NCI-H2227 treated with DMSO at 0.1 percent for 48 hours (cell line): ENCODE data around the gene AMN.
A peak's percentile ranks its signal among the peaks of the same experiment; 100 is the strongest.

Experiments used
- DNase-seq: peaks from one replicate; lab custom pipeline; 2025; lab: John Stamatoyannopoulos, UW

The AMN gene

DNA sequence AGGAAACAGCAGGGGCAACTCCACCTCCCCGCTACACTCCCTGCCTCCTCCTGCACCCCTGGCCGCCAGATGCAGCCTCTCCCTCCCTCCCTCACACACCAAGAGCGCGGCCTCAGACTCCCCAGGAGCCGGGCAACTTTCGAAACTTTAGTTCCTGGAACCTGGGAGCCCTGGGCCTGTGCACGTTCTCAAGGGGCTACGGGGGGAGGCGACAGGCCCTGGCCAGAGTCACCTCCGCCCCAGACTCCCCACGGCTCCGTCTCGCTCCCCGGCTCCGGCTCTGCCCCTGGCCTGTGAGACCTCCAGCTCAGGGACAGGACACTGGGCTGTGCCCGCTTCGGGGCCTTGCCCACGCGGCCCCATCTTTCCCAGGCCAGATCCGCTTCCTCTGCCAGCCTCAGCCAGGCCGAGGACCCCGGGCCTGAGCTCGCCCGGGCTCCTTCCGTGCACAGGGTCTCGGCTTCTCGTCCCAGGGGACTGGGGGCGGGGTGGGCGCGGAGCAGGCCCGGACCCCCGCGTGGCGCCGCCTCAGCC, 5.5 kb downstream of the AMN start:
- DNase-seq = no peak

DNA sequence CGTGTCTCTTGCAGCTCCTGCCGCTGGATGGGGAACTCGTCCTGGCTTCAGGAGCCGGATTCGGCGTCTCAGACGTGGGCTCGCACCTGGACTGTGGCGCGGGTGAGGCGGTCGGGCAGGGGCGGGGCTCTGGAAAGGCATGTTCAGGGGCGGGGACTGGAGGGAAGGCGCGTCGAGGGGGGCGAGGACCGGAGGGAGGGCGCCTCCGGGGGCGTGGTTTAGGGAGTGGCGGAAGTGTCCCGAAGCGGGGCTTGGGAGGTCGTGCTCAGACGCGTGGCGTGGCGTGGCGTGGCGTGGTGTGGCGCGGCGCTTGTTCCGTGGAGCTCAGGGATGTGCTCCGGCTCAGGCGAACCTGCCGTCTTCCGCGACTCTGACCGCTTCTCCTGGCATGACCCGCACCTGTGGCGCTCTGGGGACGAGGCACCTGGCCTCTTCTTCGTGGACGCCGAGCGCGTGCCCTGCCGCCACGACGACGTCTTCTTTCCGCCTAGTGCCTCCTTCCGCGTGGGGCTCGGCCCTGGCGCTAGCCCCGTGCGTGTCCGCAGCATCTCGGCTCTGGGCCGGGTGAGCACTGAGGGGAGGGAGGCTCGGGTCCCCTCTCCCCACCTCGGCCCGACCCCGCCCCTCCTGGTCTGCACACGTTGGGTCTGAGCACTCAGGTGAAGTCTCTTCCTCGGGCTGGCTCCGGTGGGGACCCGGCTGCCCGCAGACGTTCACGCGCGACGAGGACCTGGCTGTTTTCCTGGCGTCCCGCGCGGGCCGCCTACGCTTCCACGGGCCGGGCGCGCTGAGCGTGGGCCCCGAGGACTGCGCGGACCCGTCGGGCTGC, 6.2 kb downstream of the AMN start:
- peak; percentile 42 for DNase-seq

DNA sequence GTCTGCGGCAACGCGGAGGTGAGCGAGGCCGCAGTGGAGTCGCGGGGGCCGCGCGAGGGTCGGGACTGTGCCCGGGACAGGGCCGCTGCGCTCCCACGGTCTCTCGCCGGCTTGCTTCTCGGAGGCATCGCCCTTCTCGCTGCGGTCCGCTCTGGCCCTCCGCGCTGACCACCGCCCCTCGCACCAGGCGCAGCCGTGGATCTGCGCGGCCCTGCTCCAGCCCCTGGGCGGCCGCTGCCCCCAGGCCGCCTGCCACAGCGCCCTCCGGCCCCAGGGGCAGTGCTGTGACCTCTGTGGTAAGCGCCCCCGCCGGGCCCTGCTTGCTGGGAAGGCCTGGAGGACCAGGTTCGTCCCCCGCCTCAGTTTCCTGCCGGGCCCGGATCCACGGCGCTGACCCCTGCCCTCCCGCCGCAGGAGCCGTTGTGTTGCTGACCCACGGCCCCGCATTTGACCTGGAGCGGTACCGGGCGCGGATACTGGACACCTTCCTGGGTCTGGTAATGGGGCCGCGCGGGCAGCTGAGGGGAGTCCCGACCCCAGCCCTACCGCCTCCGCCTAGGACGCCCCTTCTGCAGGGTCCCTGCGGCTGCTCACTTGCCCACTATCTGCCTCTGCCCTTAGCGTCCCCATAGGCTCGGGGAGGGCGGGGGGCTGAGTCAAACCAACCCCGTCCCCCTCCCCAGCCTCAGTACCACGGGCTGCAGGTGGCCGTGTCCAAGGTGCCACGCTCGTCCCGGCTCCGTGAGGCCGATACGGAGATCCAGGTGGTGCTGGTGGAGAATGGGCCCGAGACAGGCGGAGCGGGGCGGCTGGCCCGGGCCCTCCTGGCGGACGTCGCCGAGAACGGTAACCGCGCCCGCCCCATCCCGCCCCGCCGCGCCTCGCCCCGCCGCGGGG, 7.0 kb downstream of the AMN start:
- DNase-seq = no peak

DNA sequence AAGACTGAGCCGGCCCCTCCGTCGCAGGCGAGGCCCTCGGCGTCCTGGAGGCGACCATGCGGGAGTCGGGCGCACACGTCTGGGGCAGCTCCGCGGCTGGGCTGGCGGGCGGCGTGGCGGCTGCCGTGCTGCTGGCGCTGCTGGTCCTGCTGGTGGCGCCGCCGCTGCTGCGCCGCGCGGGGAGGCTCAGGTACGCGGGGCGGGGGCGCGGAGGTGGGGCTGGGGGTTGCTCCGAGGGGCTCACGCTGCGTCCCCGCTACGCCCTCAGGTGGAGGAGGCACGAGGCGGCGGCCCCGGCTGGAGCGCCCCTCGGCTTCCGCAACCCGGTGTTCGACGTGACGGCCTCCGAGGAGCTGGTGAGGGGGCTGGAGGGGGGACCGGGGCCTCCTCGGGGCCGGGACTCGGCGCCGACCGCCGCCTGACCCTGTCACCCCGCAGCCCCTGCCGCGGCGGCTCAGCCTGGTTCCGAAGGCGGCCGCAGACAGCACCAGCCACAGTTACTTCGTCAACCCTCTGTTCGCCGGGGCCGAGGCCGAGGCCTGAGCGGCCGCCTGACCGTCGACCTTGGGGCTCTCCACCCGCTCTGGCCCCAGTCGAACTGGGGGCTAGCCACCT, 7.8 kb downstream of the AMN start:
- no peak for DNase-seq

DNA sequence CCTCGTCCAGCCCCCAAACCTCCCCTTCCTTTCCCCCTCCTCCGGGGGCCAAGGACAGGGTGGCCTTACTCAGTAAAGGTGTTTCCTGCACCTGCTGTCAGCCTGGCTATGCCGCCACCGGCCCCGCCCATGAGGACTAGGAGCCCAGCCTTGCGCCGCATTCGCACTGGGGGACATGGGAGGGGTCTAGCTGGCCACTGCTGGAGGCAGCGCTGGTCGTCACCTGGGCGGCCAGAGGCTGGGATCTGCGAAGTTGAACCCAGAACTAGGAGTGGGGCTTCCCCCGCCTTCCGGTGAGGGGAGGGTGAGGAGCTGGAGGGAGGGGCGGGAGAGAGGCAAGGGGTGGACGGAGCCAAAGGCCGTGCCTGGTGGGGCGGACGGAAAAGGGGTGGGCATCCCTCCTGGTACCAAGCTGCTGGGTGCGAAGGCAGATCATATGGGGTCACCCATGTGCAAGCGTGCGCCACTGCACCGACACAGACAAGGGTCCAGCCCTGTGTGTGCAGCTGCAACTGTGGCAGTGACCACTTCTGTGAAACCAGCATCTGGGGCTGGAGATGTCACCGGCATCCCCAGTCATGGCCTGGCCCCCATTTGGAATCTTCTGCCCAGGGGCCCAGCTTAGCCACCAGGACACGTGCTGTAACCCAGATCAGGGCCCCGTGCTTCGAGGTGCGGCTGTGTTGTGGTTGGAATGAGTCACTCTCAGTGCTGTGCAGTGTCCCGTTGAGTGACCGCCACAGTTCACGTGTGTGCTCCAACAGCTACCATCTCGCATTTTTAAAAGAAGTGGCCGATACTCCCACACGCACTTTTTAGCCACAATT, 8.5 kb downstream of the AMN start:
- no peak for DNase-seq

DNA sequence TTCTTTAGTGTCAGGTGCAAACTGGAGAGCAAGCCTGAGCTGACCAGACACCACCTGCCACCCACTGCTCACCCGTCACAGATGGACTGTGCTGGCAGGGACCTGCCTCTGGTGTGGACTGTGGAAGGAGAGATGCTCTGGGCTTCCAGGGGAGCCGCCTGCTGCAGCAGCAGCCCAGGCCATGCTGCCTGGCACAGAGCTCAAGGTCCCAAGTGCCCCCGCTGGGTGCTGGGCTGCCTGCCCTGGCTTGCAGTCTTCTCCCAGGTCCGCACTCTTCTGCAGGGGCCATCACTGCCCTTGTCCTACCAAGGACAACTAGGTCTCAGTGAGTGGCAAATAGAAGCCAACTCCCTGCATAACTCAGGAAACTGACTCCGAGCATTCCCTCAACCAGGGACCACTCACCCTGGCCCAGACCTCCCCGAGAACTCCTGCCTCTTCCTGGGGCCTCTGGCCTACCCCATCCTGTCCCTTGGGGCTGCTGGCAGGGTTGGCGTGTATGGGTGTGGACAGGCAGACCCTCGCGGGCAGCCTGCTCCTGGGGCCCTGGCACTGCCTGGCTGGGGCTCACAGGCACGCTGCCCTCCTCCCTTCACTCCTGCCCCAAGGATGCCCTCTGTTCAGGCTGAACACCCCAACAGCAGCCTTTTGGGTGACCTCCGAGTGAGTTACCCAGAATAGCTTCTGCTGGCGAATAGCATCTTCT, 9.3 kb downstream of the AMN start:
- no peak for DNase-seq

DNA sequence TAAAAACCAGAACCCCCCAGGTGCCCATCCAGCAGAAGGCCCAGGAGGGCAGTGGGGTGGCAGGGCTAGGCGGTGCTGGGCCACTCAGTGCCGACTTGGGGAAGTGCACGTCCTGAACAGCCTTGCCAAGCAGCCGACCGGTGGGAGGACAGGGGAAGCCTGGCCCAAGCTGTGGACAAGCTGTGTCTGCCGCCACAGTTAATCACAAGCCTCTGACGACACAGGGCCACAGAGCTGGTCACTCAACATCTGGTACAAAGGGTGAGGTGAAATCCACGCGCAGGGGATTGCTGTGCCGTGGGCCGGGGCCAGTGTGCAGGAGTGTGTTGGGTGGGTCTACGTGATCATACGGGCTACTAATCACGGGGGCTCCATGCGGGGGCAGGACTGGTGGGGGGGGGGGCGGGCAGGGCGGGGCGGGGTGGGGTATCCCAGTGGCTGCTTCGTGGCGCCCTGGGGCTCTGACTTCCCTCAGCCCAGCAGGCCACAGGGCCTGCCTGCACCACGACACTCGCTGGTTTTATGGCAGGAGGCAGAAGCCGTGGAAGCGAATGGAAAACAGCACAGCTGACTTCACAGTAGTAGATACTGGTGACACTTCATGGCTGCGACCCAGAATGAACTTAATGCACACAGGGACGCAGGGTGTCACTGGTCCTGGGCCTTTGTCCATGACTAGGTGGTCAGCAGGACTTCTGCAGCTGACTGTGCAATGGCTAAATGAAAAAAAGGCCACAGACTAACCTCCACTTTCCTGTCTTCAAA, 10.2 kb downstream of the AMN start:
- no peak for DNase-seq

DNA sequence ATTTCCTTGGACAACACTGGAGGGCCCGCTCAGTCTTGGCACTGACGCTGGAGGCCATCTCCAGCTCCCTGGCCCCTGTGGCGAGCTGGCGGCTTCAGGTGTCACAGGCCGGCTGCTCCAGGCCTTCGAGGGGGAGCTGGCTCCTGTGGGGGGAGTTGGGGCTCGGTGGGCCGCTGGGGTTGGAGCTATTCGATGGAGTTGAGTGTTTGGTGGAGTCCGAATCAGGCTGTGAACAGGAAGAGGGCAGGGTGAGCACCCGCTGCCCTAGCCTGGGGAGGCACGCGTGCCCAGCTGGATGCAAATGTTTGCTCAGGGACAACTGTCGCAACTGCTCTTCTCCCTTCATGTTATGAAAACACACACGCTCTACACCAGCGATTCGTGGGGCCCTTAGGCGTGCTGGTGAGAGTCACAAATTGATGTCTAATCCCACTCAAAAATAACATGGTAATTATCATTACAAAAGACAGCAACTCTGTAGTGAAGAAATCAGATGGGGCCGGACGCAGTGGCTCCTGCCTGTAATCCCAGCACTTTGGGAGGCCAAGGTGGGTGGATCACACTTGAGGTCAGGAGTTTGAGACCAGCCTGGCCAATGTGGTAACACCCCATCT, 11.3 kb downstream of the AMN start:
- no peak for DNase-seq

DNA sequence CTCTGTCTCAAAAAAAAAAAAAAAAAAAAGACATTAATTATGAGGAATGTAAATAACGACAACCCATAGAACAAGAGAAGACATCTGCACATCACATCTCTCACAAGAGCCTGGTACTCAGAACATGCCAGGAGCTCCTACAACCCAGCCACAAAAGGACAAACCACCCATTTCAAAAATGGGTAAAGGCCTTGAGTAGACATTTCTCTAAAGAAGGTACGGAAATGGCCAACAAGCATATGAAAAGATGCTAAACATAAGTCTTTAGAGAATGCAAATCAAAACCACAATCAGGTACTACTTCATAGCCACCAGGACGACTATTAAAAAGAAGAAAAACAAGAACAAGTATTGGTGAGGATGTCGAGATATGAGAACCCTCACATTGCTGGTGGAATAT, 13.3 kb downstream of the AMN start:
- no peak for DNase-seq

DNA sequence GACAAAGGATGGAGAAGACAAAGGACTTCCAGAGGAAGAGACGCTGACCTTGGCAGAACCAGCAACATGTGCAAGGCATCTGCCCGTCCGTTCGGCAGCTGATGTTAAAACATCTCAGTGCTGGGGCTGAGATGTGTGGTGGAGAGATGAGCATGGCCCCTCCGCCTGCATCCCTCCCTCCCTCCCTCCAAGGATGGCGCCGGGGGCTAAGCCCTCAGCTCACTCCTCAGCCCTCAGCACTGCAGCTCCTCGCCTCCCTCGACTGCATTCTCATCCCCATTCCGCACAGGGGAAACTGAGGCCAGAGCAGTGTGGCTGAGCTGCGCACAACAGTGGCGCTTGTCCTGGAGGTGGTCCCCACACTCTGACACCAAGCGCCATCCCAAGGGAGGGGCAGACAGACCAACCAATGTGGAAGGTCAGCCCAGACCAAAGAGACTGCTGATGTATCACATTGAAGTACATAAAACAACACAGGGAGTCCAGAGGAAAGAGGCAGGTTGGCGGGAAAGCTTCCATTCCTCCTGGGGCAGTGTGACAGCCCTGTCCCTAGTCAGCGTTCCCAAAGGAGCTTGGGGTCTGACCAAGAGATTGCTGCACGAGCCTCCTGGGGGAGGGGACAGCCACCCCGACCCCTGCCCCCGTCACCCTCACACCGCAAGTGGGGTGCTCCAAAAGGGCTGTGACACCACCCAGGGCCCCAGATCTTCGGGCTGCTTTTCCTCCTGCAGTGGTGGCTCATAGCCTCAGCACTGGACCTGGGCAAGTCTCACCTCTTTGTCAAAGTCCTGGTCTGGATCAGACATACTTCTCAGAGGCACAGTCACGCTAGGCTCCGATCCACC, 15.1 kb downstream of the AMN start:
- DNase-seq = no peak

DNA sequence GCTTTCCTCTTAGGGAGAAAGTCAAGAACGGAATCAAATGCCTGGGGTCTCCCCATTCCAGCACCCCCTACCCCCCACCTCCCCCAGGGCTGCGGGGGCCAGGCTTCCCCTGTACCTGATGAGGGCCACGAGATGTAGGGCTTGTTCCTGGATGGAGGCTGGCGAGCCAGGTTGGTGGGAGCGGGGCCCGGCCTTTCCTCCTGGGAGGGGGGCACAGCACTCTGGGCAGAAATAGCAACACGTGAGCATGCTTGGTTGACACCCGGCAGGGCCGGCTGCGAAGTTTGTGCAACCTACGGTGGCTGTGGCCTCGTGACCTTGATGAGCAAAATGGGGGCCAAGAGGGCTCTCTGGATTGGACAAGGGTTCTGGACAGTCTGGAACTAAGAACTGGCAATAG, 15.7 kb downstream of the AMN start:
- no peak for DNase-seq

DNA sequence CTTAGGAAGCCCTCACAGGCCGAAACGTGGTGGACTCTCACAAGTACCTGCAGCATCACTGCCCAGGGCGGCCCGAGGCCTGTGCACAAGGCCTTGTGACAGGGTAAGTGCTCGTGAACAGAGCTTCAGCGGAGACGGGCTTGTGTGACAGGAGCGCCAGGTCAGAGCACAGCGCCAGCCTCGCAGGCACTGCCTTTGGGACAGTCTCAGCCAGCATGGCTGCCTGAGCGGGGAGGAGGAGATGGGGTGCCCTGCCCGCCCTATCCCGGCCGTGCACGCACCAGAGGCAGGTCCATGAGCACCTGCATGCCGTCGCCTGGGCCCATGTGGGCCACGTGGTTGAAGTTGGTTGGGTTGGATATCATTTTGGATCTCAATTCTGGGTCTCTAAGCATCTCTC, 16.9 kb downstream of the AMN start:
- no peak for DNase-seq

DNA sequence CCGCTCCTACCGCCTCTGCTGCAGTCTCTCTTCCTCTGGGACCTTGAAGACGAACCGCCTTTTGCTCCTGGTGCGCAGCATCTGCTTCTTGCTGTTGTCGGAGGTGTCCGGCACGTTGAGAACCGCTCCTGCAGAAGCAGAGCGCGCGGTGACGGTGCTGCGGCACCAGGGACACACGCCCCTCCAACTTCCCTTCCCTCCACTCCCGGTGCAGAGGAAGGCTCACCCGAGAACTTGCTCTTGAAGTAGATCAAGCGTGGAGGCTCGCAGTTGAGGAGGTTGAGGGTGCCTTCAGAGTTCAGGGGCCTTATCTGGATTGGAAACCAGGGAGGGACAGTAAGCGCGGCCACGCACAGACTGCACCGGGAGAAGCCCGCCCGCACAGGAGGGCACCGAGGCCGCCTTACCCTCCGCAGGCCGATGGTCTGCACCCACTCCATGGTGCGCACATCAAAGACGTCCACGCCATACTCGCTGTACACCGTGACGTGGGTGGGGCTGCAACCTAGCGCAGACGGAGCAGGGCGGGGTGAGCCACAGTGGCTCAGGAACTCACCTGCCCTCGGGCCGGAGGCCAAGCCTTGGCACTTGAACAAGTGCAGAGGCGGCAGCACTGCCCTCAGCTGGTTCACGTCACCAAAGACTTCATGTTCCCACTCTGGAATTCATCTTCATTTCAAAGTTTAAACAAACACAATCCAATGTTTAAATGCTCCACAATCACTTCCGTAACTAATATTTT, 17.5 kb downstream of the AMN start:
- no peak for DNase-seq

DNA sequence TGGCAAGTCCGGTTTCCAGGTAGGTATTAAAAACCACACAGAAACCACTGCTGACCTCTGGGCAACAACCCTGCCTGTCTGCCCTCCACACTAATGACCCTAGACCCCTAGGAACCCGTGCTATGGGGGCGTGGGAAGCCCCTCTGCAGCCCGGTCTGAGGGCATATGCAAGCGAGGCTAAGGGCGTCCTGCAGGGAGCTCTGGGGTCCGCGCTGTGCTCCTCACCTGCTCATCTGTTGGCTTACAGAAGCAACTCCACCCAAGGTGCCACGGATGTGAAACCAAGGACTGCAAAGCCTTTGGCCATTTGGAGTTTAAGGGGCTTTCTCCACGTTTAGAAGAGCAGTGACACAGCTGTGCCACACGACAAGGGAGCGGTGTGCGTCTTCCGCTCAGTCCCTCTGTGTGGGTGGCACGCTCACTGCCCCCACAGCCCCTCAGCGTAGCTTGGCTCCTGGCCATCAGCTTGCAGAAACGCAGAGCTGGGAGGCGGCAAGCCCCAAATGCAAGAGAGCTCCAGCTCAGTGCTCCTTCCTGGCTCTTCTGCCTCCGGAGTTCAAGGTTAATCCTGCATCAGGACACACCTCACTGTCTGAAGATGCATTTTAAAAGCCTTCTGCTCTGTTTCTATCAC, 18.4 kb downstream of the AMN start:
- DNase-seq = no peak

DNA sequence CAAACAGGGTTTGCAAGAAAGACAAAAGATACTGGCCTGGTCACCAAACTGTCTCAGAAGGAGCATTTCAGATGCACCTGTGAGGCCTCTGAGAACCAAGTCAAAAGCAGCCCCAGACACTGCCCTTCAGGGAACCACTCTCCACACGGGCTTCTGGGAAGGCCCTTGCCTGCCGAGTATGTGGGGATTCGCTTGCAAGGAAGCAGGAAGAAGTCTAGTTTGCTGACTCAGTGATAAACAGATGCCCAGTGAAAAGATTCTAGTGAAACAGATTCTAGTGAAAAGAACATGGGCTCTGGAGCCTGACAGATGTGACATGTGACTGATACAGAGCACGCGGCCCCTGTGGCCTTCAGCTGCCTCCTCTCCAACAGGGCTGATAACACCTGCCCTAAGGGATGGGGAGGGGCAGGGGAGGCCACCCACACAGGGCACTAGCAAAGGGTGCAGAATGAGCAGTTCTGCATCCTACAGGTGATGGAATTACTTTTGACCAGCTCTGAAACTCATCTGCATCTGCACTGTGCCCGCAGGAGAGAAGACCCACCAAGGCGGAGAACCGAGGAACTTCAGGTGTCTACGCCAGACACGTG, 19.1 kb downstream of the AMN start:
- DNase-seq = no peak

DNA sequence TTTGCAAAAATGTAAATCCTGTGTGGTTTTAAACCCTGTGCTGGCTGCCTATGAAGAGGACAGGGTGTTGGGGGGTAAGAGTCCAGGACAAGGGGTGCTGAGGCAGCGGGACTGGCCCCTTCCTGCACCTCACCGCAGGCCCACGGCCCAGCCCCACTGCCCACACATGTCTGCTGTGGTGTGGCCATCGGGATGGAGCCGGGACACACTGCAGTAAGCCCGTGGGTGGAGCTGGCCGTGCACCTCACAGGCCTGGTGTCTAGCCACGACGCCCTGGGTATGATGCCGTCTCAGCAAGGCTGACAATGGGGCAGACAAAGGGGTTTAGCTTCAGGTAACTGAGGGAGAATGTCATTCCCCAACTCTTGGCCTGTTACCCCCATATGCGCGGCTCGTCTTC, 19.6 kb downstream of the AMN start:
- no peak for DNase-seq

DNA sequence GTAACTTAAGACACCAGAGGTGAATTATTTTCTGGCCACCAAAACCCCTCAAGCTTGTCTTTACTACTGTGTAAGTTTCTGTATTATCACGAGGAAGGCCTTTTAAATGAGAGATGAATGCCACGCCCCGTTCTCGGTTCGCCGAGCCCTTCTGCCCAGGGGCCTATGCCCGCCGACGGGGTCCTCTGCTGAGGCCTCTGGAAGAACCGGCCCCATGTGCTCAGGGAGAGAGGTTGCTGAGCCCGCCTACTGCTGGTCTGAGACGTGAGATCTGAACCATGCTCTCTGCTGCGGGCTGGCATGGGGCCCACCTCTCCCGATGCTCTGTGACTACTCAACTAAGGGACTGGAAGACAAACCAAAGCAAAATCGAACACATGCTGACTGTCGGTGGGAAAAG, 21.0 kb downstream of the AMN start:
- no peak for DNase-seq
